Left colon (tissue), 2 donors: ENCODE data around the gene INPP5A. TPM values are rescaled to one million over a fixed set of nuclear protein-coding genes. Genes with fewer than 3 reads are reported as not detected.

Source experiments
- ATAC-seq: fragments of 200-7000 bp; cut with Tn5 transposase; one replicate; pipeline ENCODE4 v1.9.1; 2020; ENCODE audit warnings: mild to moderate bottlenecking, moderate library complexity
- DNase-seq, 2 donors: peaks; one replicate each; pipeline ENCODE4 v3.0.0-alpha.2; 2020
- intact Hi-C, 2 donors: fragments of 100-400 bp; cut with DNase I in 1 of 2; cut with micrococcal nuclease in 1 of 2; formaldehyde crosslinking; loops; one replicate each; pipeline versions ENCODE4 v1.11.2 to v1.14.0; 2022; cut with DNase I, micrococcal nuclease
- total RNA-seq, 2 donors: library from RNA; stranded (reverse); fragmentation: NEBNext Ultra II Directional; extraction: Animal tissue kit (Norgen Biotek cat#: 25700); gene quantifications; one replicate each; pipeline ENCODE4 v1.2.1, GENCODE V29; 2021
- donor health status: DM: no; HTN: no; CAD: no.
- donor health status: DM: yes; HTN: yes; CAD: no.

INPP5A gene
- total RNA-seq, 2 donors from 2014 or later: 35.6 to 42.2 TPM

DNA sequence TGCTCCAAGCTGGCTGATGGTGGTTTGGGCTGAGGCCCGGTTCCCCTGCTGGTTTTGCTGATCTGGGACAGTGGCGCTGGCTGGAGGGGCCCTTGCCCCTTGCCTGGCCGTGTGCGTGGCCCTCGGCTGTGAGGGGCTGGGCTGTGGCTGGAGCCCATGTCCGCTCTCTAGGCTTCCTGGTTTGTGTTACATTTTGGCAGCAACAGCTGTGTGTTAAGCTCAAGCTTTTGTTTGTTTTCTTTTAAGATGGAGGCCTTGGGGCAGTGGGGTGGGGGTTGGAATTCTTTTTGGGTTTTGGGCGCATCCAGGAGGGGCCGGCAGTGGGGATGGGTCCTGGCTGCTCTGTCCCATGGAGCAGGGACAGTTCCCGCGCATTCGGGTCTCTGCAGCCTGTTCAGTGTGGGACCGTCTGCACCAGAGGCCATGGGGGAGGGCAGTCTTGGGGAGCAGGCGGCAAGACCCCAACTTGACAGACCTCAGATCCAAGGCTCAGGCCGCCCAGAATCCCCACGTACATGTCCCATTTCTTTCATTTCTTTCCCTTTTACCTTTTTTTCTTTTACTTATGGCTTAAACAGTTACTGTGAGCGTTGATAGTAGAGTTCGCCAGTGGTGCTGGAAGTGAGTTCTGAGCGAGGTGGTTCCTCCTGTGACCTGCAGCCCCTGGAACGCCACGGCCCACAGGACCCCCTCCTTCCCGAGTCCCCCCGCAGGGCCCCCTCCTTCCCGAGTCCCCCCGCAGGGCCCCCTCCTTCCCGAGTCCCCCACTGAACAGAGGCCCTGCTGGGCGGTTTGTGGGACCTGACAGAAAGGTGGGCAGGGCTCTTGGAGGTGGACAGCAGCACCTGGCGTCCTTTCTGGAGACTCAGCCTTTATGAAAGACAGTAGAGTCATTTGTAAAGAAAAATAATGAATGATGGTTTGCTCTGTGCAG lies 75.3 kb downstream of the INPP5A start:
- peak in 1 of 2 donors; percentile 8 for DNase-seq

DNA sequence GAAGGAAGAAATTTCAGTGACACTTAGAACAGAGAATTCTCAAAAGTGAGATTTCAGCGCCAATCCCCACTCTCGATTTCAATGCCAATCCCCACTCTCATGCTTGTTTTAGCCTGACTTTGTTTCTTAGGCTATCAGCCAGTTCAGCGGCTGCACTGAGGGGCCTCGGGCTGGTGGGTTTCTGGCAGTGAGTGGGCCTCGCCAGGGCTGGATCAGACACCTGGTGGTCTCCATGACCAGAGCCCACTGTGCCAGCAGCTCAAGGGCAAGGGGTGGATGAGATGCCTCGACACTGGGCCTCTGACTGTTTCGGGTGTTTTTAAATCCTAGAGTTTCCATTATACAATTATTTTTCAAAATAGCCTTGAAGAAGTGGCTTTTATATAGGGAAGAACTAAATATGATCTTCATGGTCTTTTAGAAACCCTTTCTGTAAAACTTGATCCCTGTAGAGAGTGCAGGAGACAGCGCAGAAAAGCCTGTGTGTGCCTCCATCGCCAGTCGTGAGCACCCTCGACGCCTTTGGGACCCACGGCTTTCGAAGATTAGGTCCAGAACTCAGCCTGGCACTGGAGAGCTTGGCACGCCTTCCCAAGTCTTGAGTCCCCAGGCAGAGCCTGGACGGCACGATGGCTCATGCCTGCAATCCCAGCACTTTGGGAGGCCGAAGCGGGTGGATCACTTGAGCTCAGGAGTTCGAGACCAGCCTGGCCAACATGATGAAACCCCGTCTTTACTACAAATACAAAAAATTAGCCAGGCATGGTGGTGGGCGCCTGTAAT lies 76.2 kb downstream of the INPP5A start:
- intact Hi-C loops: no loop called here
- ATAC-seq (no peak), DNase-seq (peak in 1 of 2 donors; percentile 19)

More for the DNA sequence above, 75.3 kb downstream of the INPP5A start:
- ATAC-seq: no peak
- intact Hi-C loops: no loop called here

DNA sequence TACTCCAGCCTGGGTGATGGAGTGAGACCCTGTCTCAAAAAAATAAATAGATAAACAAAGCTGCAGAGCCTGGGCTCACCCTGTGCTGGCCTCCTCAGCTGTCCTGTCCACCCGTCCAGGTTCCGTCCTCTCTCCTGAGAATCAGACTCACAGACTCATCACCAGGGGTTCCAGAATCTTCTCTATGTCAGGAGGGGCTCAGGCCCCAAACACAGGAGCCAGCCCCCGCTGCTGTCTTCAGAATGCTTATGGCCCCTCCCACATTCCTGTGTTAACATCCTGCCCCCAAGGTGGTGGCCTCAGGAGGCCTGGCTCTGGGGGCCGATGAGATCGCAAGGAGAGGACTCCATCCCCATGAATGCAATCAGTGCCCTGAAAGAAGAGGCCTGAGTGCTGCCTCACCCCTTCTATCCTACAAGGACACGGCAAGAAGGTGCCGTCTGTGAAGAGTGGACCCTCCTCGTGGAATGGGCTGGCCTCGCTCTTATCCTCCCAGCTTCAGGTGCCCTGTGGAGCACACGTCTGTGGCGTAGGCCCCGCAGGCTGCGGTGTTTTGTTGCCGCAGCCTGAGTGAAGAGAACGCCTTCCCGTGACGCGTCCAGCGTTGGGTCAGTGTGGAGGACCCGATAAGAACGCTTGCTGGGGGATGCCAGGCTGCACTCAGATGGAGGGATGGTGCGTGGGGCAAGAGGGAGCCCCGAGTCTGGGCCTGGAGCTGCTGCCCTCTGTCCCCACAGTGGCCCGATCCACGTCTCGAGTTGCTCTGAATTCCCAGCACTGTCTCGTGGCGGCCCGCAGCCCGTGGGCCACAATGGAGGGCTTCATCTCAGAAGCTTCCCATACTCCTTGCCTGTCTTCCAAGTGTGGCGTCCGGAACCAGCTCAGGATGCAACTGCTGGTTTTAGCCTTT lies 77.1 kb downstream of the INPP5A start:
- intact Hi-C loops: no loop called here
- no peak for ATAC-seq
- peak in 1 of 2 donors; percentile 15 for DNase-seq

DNA sequence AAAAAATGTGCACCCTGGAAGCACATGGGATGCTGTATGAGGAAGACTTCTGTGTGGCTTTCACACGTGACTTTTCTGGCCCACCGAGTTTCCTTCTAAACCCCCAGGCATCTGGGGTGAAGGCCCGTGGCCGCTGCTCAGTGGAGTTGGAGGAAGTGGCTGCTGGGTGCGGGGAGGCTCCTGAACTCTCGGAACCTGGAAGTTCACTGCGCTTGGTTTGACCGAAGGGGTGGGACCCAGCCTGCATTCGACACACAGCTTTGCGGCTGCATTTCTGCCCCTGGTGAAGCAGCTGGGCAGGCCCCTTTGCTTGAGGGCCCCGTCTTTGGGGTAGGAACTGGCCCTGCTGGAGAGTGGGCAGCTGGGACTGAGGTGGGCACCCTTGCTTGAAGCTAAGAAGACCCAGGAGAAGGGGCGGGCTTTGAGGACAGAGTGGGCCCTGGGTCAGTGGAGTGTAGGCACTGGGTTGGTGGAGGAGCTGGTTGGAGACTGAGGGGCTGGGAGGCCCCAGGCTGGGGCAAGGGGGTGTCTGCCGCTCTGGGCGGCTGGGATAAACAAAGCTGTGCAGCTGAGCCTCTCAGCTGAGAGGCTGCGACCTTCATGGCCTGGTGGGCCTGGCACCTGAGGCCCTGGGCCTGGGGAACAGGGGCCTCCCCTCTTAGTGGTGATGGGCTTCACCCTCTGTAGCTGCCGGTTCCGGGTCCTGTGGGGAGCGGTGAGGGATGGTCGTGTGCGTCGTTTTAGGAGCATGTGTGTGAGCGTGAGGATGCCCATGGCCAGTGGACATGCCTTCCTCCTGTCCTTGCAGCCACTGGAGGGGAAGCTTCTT lies 78.0 kb downstream of the INPP5A start:
- ATAC-seq (no peak), DNase-seq (peak in 1 of 2 donors; percentile 16)
- intact Hi-C loops: no loop called here

DNA sequence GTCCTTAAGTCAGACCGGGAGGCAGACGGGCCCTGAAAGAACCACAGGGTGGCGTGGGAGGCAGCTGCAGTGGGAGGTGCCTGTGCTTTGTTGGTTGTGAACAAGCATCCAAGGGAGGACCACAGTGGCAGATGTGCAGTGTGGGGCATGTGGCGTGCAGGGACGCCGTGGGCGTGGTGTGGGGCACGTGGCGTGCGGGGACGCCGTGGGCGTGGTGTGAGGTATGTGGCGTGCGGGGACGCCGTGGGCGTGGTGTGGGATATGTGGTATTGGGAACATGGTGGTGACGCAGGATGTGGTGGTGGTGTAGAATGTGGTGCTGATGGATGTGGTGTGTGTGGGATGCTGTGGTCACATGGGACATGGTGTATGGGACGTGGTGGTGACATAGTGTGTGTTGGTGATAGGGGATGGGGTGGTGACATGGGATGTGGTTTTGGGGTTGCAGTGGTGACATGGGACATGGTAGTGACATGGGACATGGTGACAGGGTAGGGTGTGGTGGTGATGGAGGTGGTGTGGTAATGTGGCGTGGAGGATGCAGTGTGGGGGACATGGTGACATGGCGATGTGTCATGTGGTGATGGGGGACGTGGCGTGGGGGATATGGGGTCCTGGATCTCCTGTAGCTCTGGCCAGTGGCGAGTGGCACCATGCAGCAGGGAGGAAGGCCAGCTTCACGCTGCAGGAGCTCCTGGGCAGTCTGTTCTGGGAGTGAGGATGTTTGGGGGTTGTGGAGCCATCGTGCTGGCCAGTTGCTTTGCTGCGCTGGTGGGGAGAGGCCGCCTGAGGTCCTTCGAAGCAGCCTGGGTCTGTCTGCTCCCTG lies 78.8 kb downstream of the INPP5A start:
- intact Hi-C loops: no loop called here
- no peak for ATAC-seq
- peak in 1 of 2 donors; percentile 21 for DNase-seq

DNA sequence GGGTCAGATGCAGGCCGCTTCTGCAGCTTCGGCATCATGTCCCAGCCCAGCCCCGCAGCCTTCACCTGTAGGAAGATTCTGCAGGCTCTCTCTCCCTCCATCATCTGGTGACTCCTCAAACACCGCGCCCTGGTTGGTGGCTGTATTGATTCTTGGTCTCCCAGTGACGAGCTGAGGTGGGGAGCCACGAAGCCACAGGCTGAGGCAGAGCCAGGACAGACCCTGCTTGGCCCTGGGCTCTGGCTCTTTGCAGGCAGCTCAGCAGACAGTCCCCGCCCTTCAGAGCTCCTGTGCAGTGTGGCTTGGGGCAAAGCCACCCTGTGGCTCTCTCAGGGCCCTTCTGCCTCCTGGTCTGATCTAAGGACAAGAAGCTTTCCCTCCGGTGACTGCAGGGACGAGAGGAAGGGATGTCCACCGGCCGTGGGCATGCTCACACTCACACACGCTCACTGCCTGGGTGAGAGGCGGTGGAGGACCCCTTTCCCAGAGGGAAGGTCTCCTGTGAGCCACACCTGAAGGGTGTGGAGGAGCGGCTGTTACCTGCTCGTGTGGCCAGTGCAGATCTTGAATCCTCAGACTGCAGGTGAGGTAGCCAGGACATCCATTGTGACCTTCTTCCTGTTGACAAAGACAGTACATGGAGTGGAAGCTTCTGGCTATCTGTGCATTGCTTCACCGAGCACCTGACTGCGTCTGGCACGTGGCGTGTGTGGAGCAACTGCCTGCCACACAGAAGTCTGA lies 79.6 kb downstream of the INPP5A start:
- peak in 1 of 2 donors; percentile 19 for DNase-seq
- ATAC-seq: no peak
- intact Hi-C loops: no loop called here

DNA sequence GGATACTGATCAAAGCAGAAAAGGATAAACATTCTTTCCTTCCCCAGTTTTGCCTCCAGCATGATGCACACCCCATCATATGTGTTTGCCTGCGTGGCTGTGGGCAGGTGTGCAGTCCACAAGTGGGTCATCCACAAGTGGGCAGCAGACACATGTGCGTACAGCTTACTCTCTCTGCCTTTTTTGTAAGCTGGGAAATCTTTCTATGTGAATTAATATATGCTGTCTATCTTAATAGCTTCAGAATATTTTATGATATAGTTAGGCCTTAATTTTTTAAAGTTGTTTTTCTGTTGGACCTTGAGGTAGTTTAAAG lies 80.1 kb downstream of the INPP5A start:
- ATAC-seq (no peak), DNase-seq (no peak)
- intact Hi-C loops: no loop called here

DNA sequence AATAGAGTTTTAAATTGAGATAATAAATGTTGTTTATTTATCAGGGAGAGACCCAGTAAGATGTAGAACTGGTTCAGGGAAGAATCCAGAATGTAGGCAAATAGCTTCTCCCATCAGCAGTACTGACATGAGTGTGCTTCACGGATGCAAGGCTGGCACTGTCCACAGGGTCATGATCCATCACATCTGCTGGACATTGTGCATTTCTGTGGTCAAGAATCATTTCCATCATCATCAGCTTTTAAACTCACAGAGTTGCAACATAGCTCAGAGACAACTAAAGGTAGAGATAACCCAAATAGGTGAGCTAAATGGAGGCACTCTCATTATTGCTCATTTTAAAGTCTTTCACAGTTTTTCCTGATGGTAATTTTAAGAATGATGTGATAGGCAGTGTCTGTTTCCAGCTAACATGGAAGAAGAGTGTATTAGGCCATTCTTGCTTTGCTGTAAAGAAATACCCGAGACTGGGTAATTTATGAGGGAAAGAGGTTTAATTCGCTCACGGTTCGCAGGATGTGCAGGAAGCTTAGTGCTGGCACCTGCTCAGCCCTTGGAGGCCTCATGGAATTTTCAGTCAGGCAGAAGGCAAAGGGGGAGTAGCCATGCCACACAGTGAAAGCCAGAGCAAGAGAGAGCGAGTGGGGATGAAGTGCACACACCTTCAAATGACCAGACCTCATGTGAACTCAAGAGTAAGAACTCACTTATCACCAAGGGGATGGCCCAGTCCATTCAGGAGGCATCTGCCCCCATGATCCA lies 80.8 kb downstream of the INPP5A start:
- DNase-seq: no peak
- no peak for ATAC-seq
- intact Hi-C loops: no loop called here

DNA sequence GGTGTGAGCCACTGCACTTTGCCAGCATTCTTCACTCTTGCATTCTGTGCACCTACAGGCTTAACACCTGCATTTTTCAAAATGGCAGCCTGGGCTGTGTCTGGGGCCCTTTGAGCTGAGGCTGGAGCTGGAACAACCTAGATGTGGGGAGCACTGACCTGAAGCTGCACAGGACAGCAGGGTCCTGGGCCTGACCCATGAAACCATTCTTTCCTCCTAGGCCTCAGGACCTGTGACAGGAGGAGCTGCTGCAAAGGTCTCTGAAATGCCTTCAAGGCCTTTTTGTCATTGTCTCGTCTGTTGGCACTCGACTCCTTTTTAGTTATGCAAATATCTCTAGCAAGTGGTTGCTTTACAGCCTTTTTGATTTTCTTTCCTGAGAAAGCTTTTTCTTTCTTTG lies 82.3 kb downstream of the INPP5A start:
- intact Hi-C loops: no loop called here
- DNase-seq: no peak
- no peak for ATAC-seq

DNA sequence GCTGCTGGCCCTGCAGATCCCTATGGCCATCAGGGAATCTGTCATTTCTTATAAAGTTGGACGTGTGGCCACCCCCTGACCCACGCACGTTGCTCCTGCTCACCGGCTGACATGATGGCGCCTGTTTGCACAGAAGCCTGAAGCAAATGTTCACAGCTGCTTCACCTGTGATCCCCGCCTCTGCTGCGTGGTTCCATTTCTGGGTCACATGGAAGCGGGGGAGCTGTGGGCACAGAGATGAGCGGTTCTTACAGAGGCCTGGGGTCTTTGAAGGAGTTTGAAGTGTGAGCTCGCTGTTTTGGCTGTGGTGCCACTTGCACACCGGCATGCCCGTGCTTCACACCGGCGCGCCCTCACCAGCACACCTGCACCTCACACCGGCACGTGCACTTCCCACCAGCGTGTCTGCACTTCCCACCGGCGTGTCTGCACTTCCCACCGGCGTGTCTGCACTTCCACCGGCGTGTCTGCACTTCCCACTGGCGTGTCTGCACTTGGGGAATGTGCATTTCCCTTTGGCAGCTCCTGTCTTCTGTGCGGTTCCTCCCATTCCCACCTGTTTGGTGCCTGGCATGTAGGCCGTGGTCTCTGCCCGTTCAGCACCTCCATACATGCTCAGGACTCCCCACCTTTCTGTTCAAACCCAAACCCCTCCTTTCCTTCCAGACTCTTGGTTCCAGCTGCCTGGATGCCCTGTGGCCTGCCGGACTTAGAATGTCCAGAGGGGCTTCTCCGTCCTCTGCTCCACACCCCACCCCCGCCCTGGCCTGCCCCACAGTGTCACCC lies 86.7 kb downstream of the INPP5A start:
- DNase-seq (peak in 1 of 2 donors; percentile 20), ATAC-seq (no peak)
- intact Hi-C loops: no loop called here

DNA sequence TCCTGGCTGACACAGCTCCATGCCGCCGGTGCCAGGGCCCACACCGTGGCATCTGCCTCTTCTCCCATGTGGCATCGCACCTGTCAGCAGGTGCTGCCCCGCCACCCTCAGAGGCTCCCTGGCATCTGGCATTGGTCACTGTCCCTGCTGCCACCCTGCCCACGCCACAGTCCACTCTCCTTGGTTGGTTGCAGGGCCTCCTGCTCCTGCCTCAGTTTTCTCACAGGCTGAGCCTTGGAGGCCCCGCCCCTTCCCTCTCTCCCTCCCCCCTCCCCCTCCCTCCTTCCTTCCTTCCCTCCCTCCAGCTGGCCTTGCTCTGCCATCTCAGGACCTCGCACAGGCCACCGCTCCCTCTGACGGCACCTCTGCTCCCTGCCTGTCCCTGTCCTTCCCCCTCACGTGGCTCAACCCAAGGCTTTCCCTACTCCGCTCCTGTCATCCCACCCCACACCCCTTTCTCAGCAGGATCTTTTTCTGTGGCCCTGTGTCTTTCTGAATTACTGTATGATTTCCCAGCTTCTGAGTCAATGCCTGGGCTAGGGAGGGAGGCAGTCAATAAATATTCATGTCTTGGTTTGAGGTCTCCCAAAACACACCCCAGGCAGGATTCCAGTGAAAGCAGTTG lies 87.4 kb downstream of the INPP5A start:
- intact Hi-C loops: no loop called here
- no peak for ATAC-seq
- DNase-seq: peak in 1 of 2 donors; percentile 23

DNA sequence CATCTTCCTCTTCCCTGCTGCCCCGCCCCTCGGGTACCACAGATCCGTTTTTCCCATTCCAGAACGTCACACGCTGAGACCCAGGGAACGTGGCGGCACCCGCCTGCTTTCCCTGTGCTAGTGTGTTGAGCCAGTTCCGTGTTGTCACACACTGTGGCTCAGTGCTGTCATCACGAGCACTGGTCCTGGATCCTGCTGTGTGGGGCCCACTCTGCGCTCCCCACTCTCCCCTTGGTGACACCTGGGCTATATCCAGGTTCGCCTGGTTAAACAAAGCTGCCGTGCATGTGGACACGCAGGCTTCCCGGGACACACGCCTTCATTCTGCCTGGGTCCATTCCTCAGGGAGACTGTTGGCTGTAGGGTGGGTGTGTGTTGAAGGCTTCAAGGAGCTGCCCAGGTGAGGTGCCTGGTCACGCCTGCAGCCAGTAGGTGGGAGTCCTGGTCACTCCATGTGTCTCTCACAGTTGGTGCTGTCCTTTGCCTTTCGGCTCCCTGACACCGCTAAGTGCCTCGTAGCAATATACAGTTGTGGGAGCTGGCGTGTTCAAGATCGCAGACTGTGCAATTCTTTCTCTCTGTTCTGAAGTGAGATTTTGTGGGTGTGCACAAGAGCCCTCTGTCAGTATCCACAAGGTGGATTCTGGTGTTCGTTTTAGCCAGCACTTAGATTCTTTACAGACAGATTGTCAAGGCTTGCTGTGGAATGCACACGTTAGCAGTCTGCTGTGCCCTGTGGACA lies 88.6 kb downstream of the INPP5A start:
- DNase-seq: peak in 1 of 2 donors; percentile 23
- intact Hi-C loops: no loop called here
- ATAC-seq: no peak

DNA sequence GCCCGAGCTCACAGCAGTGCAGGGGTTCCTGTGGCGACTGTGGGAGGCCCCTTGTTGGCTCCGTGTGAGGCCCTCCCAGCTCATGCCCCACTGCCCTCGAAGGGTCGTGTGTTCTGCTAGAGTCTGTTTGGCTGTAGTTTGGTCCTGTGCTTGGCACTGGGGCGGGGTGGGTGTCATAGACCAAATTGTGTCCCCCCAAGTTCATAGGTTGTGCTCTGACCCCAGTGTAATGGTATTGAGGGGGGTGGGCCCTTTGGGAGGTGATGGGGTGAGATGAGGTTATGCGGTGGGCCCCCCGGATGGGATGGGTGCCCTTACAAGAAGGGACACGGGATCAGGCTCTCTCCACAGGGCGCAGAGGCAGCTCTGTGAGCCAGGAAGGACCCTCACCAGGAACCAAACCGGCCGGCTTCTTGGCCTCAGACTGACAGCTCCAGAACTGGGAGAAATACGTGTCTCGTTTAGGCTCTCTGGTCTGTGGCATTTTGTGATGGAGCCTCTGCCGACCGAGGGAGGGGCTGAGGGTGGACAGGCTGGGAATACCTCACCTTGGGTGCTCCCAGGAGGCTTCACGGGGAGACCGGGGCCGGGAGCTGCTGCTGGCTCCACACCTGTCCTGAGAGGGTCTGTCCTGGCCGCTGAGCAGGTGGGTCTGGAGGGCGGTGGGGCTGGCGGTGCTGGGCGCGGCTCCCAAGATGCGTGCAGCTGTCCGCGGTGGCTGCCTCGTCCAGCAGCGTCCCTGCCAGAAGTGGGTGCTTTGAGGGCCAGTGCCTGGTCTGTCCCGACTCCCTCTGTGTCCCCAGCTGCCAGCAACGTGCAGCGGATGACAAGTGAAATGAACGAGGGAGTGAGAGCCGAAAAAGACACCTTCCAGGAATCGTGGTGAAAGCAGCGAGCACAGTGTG lies 89.4 kb downstream of the INPP5A start:
- DNase-seq (peak in 1 of 2 donors; percentile 22), ATAC-seq (peak; percentile 5)
- intact Hi-C loops: no loop called here
